ENCODE results near the gene MAPK14. TPM values are rescaled to one million over a fixed set of nuclear protein-coding genes. Genes with fewer than 3 reads are reported as not detected.

The MAPK14 gene
- total RNA-seq, 3 donors from 2014 or later, result 56.1 to 67.7 (median 63.2) TPM

- no peaks in the 10 kb centered on the region for H3K9me3 ChIP-seq
- no peak overlapping the region for H3K4me3 ChIP-seq
- no peak for ATAC-seq
- no peaks in the 10 kb centered on the region for H3K36me3 ChIP-seq (ENCODE audit: low read depth)
- H3K4me1 ChIP-seq (ENCODE audit: low read depth), result peaks cover 49% of the 10 kb centered on the region
- TF ChIP-seq CTCF (IDR thresholded peaks at IDR 0.05), result no peak
- no peak for DNase-seq
- intact Hi-C loops (cut with DNase I, micrococcal nuclease), result no loop called here
Measured at GRCh38 chr6:36116943-36117342, 89.3 kb downstream of the MAPK14 start.

DNA sequence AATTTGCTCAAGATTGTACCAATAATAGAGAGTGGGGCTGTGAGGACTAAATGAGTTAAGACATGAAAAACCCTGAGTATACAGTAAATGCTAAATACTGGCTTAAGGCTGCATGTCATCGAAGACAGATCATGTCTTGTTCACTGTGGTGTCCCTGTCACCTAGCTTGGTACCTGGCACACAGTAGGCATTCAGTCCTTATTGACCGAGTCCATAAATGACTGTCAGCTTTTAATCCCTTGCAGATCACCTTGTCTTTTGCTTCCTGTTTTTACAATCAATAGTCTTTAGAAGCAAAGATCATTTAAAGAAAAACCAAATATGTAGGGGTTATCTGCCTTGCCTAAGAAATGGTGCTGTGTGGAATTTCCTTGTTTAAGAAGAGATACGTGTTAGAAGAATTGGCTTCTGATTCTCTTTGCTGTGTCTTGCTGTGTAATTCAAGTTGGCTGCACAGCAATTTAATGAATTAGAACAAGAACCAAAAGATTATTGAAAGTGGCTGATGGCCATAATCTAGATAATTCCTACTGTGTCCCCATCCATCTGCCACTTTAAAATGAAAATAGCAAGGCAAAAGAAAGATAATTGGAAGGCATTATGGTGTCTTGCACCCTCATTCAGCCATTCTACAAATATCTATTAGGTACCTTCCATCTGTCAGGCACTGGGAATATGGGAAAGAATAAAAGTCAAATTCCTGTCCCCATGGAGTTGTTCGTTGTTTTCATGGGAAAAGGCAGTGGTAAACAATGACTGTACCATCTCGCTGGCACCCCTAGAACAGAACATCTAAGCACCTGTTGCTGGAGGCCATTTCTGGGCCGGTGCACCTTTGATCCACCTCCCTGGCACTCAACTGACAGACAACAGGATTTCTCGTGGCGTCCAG lies 90.3 kb downstream of the MAPK14 start:
- H3K4me1 ChIP-seq (ENCODE audit: low read depth), result peaks cover 54% of the 10 kb centered on the region

DNA sequence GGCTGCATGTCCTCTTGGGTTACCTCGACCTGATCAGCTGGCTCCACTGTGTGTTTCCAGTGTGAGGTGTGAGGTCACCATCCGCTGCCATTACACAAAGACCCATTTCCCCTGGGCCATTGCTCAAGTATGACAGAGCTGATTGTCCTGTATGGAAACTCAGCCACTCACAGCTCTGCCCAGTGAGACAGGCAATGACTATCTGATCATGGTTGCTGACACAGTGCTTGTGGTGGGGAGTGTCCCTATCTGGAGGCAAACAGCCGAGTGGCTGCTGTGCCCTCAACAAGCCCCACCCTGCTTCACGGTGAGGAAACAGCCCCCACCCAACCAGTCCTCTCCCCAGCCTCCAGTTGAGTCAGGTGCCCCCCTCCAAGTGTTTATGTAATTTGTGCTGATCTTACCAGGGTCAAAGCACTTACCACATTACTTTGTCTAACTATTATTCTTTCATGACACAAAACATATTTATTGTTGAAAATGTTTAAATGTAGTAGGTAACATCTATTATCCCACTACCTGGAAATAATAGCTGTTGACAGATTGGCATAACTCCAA lies 91.0 kb downstream of the MAPK14 start:
- intact Hi-C loops (cut with DNase I, micrococcal nuclease), result no loop called here
- no peaks in the 10 kb centered on the region for H3K36me3 ChIP-seq (ENCODE audit: low read depth)
- ATAC-seq, result peak; percentile 61
- no peak overlapping the region for H3K4me3 ChIP-seq
- peak; percentile 59 to 78 (median 61) for DNase-seq
- no peaks in the 10 kb centered on the region for H3K9me3 ChIP-seq
- peaks cover 57% of the 10 kb centered on the region for H3K4me1 ChIP-seq (ENCODE audit: low read depth)
- no peak for TF ChIP-seq CTCF (IDR thresholded peaks at IDR 0.05)

More for the DNA sequence above, 90.3 kb downstream of the MAPK14 start:
- intact Hi-C loops (cut with DNase I, micrococcal nuclease), result no loop called here
- no peak for ATAC-seq
- Histone ChIP-seq H3K36me3 (ENCODE audit: low read depth) (no peaks in the 10 kb centered on the region), H3K4me3 (no peak overlapping the region), H3K9me3 (no peaks in the 10 kb centered on the region)
- DNase-seq, result no peak
- no peak for TF ChIP-seq CTCF (IDR thresholded peaks at IDR 0.05)

DNA sequence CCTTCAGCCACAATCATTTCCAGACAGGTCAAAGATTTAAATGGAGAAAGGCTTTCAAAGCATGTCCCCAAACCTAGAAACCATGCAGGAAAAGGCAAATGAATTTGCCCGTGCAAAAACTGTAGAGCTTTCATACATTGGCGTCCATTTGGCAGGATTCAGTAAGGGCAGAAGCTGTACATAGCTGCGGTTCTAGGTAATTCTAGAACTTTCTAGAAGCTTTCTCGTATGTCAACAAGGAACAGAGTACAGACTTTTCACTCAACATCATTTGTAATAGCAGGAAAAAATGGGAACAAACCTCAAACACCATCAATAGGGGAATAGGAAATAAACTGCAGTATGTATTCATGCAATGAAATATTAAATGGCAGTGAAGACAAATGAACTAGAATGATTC lies 91.6 kb downstream of the MAPK14 start:
- no peak for ATAC-seq
- TF ChIP-seq CTCF (IDR thresholded peaks at IDR 0.05), result no peak
- intact Hi-C loops (cut with DNase I, micrococcal nuclease), result no loop called here

DNA sequence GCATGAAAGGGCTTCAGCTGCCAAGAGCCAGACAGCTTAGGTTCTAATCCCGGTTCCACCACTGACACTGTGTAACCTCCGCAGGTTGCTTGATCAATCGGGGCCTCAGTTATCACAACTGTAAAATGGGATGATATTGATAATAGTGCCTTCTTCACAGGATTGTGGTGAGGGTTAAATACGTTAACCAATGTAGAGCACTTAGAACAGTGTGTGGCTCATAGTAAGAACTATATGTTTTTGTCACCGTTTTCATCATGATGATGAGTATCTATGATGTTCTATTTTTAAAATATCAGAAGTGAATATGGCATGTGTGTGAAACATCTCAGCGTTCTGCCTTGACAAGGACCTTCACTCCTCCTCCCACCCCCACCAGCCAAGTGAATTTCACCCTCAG lies 92.4 kb downstream of the MAPK14 start:
- intact Hi-C loops (cut with DNase I, micrococcal nuclease), result no loop called here
- TF ChIP-seq CTCF (IDR thresholded peaks at IDR 0.05), result no peak
- Histone ChIP-seq H3K36me3 (ENCODE audit: low read depth) (no peaks in the 10 kb centered on the region), H3K9me3 (no peaks in the 10 kb centered on the region), H3K4me1 (ENCODE audit: low read depth) (peaks cover 46% of the 10 kb centered on the region), H3K4me3 (no peak overlapping the region)
- DNase-seq (no peak), ATAC-seq (no peak)

More for the DNA sequence above, 91.6 kb downstream of the MAPK14 start:
- no peaks in the 10 kb centered on the region for H3K36me3 ChIP-seq (ENCODE audit: low read depth)
- H3K9me3 ChIP-seq, result no peaks in the 10 kb centered on the region
- DNase-seq, result no peak
- H3K4me3 ChIP-seq, result no peak overlapping the region
- H3K4me1 ChIP-seq (ENCODE audit: low read depth), result peaks cover 54% of the 10 kb centered on the region

Measured in mucosa of descending colon (tissue), 3 donors.